RWPE2 (cell line): ENCODE measurements around the gene TRPC4.
A peak's percentile ranks its signal among the peaks of the same experiment; 100 is the strongest.

ENCODE experiments used
- ATAC-seq: fragments of 200-7000 bp; cut with Tn5 transposase; 3 replicates; pipeline ENCODE4 v1.9.1; 2021; ENCODE audit warnings: low read depth
- DNase-seq: peaks from one replicate; pipeline ENCODE4 v3.0.0-alpha.2; 2020; ENCODE audit warnings: low spot score
- H3K27ac ChIP-seq: fragments of 450-650 bp; 2 replicates; pipeline ENCODE4 v1.5.1; 2017; ENCODE audit warnings: mild to moderate bottlenecking; ENCODE audit not compliant: poor library complexity, severe bottlenecking
- H3K27me3 ChIP-seq: fragments of 250-450 bp; sonication (Bioruptor Pico); 2 replicates; pipeline ENCODE4 v1.5.1; 2021; ENCODE audit warnings: mild to moderate bottlenecking, moderate library complexity; ENCODE audit not compliant: insufficient read depth, poor library complexity, severe bottlenecking
- H3K36me3 ChIP-seq: fragments of 250-450 bp; sonication (Bioruptor Pico); 2 replicates; pipeline ENCODE4 v1.5.1; 2020; ENCODE audit warnings: low read depth, mild to moderate bottlenecking, moderate library complexity
- H3K4me1 ChIP-seq: fragments of 250-450 bp; sonication (Bioruptor Pico); 2 replicates; pipeline ENCODE4 v1.5.1; 2021; ENCODE audit warnings: mild to moderate bottlenecking, moderate library complexity; ENCODE audit not compliant: insufficient read depth, poor library complexity, severe bottlenecking
- H3K4me3 ChIP-seq: fragments of 250-450 bp; sonication (Bioruptor Pico); 2 replicates; pipeline ENCODE4 v1.5.1; 2021; ENCODE audit warnings: mild to moderate bottlenecking, moderate library complexity; ENCODE audit not compliant: severe bottlenecking
- H3K9me3 ChIP-seq: fragments of 250-450 bp; sonication (Bioruptor Pico); 2 replicates; pipeline ENCODE4 v1.5.1; 2021; ENCODE audit warnings: mild to moderate bottlenecking, moderate library complexity; ENCODE audit not compliant: severe bottlenecking
- CTCF ChIP-seq: fragments of 450-650 bp; IDR thresholded peaks from one replicate; pipeline ENCODE4 v1.5.1; 2017; ENCODE audit warnings: mild to moderate bottlenecking, moderate library complexity; ENCODE audit not compliant: poor library complexity, severe bottlenecking

The TRPC4 gene

GRCh38 chr13:37651891-37652290, 217.7 kb downstream of the TRPC4 start:
- Histone ChIP-seq H3K4me3 (no peak overlapping the region), H3K36me3 (no peaks in the 10 kb centered on the region), H3K27ac (no peak overlapping the region), H3K9me3 (no peaks in the 10 kb centered on the region), H3K27me3 (no peaks in the 10 kb centered on the region), H3K4me1 (peaks cover 14% of the 10 kb centered on the region)
- ATAC-seq = no peak
- DNase-seq = no peak
- no peak for TF ChIP-seq CTCF

GRCh38 chr13:37648609-37649008, 221.0 kb downstream of the TRPC4 start:
- TF ChIP-seq CTCF = no peak
- Histone ChIP-seq H3K27me3 (no peaks in the 10 kb centered on the region), H3K4me3 (no peak overlapping the region), H3K36me3 (no peaks in the 10 kb centered on the region), H3K4me1 (no peaks in the 10 kb centered on the region), H3K27ac (no peak overlapping the region), H3K9me3 (no peaks in the 10 kb centered on the region)
- DNase-seq = no peak
- ATAC-seq = peak; percentile 45

- no peak for TF ChIP-seq CTCF
- no peak overlapping the region for H3K27ac ChIP-seq
- no peaks in the 10 kb centered on the region for H3K27me3 ChIP-seq
- H3K36me3 ChIP-seq = no peaks in the 10 kb centered on the region
- H3K4me1 ChIP-seq = no peaks in the 10 kb centered on the region
- no peak overlapping the region for H3K4me3 ChIP-seq
- no peaks in the 10 kb centered on the region for H3K9me3 ChIP-seq
- DNase-seq (no peak), ATAC-seq (no peak)
Observed at GRCh38 chr13:37647031-37647650, 222.4 kb downstream of the TRPC4 start.

GRCh38 chr13:37646531-37646930, 223.0 kb downstream of the TRPC4 start:
- TF ChIP-seq CTCF = no peak
- H3K27ac ChIP-seq = no peak overlapping the region
- no peaks in the 10 kb centered on the region for H3K36me3 ChIP-seq
- no peaks in the 10 kb centered on the region for H3K9me3 ChIP-seq
- no peak for DNase-seq
- no peak overlapping the region for H3K4me3 ChIP-seq
- H3K27me3 ChIP-seq = no peaks in the 10 kb centered on the region
- no peak for ATAC-seq
- H3K4me1 ChIP-seq = no peaks in the 10 kb centered on the region

- H3K27ac ChIP-seq = no peak overlapping the region
Observed at GRCh38 chr13:37645181-37645740, 224.3 kb downstream of the TRPC4 start.

More at GRCh38 chr13:37645181-37645740, 224.3 kb downstream of the TRPC4 start:
- no peaks in the 10 kb centered on the region for H3K9me3 ChIP-seq
- H3K27me3 ChIP-seq = no peaks in the 10 kb centered on the region
- no peaks in the 10 kb centered on the region for H3K4me1 ChIP-seq
- ATAC-seq = no peak
- H3K36me3 ChIP-seq = no peaks in the 10 kb centered on the region
- no peak for DNase-seq
- no peak overlapping the region for H3K4me3 ChIP-seq
- TF ChIP-seq CTCF = no peak
